GM10266 (cell line): ENCODE results near the gene GDF11.

Experiments
- DNase-seq: peaks from one replicate; pipeline ENCODE4 v3.0.0; 2012; ENCODE audit errors: extremely low spot score
- TF ChIP-seq, protein P1 (sequence below): IDR thresholded peaks from 2 replicates; pipeline ENCODE4 v1.5.1; 2012; ENCODE audit warnings: mild to moderate bottlenecking, low read depth; ENCODE audit not compliant: control insufficient read depth, insufficient read depth; ENCODE audit errors: missing control alignments

GDF11 gene

GRCh38 chr12:55715169-55715764 lies 27.7 kb upstream of the GDF11 start:
- TF ChIP-seq, protein P1, sequence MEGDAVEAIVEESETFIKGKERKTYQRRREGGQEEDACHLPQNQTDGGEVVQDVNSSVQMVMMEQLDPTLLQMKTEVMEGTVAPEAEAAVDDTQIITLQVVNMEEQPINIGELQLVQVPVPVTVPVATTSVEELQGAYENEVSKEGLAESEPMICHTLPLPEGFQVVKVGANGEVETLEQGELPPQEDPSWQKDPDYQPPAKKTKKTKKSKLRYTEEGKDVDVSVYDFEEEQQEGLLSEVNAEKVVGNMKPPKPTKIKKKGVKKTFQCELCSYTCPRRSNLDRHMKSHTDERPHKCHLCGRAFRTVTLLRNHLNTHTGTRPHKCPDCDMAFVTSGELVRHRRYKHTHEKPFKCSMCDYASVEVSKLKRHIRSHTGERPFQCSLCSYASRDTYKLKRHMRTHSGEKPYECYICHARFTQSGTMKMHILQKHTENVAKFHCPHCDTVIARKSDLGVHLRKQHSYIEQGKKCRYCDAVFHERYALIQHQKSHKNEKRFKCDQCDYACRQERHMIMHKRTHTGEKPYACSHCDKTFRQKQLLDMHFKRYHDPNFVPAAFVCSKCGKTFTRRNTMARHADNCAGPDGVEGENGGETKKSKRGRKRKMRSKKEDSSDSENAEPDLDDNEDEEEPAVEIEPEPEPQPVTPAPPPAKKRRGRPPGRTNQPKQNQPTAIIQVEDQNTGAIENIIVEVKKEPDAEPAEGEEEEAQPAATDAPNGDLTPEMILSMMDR: no peak

DNA sequence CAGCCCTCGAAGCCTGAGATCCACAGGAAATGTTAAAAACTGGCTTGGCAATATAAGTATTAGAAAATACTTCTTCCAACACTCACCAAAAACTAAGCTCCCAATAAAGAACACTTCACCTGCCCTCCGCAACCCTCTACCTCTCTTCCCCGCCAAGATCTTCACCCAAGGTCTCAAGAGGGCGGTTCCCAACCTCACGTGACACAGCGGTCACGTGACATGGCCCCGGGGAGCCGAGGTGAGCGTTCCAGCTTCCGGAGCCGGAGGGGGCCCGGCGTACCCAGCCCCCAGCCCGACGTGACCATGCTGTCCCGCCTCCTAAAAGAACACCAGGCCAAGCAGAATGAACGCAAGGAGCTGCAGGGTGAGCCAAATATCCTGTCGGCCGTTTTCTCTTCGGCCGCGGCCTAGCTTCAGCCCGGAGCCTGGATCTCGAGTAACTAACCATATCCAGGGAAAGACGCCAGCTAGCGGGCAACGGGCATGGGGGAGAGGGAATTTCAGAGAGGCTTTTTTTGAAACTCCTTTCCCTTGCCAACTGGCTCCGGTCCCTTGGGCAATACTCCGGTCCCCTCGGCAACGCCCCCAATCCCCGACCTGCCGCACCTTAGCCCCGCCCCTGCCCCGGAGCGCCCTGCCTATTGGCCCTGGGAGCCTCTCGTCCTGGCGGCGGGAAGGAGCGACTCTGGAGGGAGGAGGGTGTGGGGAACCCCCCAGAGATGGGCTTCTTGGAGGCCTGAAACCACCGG lies 26.9 kb upstream of the GDF11 start, which contains the start of gene BLOC1S1:
Gene BLOC1S1, plus strand, starts transcription at position 214 of the 749 bp plus-strand sequence. Its CDS starts 6 bp downstream, at position 220.
- peak; percentile 95 for DNase-seq
- TF ChIP-seq, protein P1: no peak

More at GRCh38 chr12:55715169-55715764, 27.7 kb upstream of the GDF11 start:
- no peak for DNase-seq

- TF ChIP-seq, protein P1: no peak
- no peak for DNase-seq
Measured at GRCh38 chr12:55716582-55716957, 26.4 kb upstream of the GDF11 start.

DNA sequence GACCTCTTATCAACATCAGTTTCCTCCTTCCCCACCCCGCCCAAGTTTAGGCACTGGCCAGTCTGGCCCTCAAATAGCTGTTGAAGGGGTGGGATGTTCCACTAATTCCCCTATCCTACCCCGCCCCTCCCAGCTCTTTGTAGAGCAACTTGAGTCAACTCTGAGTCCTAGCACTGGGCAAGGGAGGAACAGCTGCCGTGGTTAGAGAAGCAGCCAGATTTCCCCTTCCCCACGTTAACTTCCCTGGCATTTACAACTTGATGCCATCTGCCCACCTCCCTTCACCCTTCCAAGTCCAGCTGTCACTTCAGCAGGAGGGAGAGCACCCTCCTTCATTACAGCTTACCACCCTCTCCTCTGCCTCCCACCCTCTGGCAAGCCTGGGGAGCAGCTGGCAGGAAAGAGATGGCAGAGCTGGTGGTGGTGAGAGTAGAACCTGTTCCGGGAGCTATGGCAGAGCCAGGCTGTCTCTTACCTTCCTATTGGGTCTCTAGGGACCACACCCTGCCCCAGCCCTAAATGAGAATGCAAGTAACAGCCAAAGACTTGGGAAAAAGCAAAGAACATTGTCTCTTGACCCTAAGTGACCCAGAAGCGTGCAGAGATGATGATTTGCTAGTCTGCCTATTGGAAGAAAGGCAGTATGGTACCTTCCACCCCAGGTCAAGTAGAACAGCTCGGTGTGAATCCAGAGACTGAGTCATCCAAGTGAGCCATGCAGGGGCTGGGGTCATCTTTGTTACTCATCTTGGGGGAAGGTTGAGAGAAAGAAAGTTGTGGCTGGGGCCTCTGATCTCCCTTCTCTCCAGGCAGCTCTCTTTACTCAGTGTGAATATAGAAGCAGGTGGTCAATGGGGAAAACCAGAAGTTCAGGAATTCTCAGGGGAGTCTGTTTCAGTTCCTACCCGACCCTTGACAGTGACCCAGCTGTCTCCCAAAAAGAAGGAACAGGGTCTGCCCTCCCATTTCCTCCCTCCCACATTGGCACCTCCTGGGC lies 25.6 kb upstream of the GDF11 start:
- TF ChIP-seq, protein P1: no peak
- DNase-seq: no peak

GRCh38 chr12:55718015-55718414 lies 24.9 kb upstream of the GDF11 start:
- DNase-seq: no peak
- TF ChIP-seq, protein P1: no peak

DNA sequence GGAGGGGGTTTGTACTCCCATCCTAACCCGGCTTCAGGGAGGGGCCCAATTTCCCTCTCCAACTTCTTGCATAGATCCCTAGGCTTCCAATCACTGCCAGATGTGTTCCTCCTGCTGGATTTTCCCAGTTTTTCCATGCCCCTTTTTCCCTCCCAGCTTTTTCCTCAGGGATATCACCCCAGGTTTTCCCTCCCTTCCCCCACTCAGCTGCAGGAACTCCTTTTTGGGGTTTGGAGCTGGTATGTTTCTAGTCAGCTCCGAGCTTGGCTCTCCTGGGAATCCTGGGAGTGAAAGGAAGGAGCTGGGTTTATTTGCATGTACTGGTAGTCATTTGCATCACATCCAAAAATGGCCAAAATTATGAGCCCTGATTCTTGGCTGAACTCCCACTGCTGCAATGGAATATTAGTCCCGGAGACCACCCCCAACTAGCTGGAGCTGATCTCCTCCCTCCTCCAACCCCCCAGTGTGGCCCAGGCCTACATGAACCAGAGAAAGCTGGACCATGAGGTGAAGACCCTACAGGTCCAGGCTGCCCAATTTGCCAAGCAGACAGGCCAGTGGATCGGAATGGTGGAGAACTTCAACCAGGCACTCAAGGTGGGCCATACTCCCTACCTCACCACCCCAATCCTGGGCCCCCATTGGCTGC lies 24.2 kb upstream of the GDF11 start:
- TF ChIP-seq, protein P1: no peak

More for the DNA sequence above, 24.2 kb upstream of the GDF11 start:
- no peak for DNase-seq
